Mesodermal cell (in vitro differentiated cells): ENCODE measurements around the gene TNIK.
"Not testable (repeated sequence)": the region's sequence is repeated elsewhere in the genome, so short reads cannot be mapped to it uniquely, and the experiment has no call there.

Experiments used
- H3K27ac ChIP-seq: 2 replicates; pipeline ENCODE4 v1.7.0; 2013; ENCODE audit warnings: mild to moderate bottlenecking, low read depth, low read length, moderate library complexity; ENCODE audit not compliant: severe bottlenecking
- H3K36me3 ChIP-seq: 2 replicates; pipeline ENCODE4 v1.7.1; 2013; ENCODE audit warnings: mild to moderate bottlenecking, low read length, moderate library complexity; ENCODE audit not compliant: control insufficient read depth, insufficient read depth
- H3K4me1 ChIP-seq: one replicate; pipeline ENCODE4 v1.7.1; 2013; ENCODE audit warnings: mild to moderate bottlenecking, low read length; ENCODE audit not compliant: insufficient read depth, control insufficient read depth, poor library complexity, severe bottlenecking
- H3K4me3 ChIP-seq: 2 replicates; pipeline ENCODE4 v1.7.0; 2013; ENCODE audit warnings: low read length, control low read depth, mild to moderate bottlenecking; ENCODE audit not compliant: insufficient read depth, poor library complexity, severe bottlenecking; ENCODE audit errors: extremely low read depth
- H3K9me3 ChIP-seq: 2 replicates; pipeline ENCODE4 v1.7.1; 2013; ENCODE audit warnings: mild to moderate bottlenecking, low read length, moderate library complexity; ENCODE audit not compliant: control insufficient read depth
- WGBS, 2 experiments: methylation state at CpG; one replicate each; pipeline ENCODE4 v1.1.5; 2013; ENCODE audit warnings: missing lambda C conversion rate in 2 of 2; ENCODE audit not compliant: insufficient coverage in 2 of 2; 5-methylcytosine and 5-hydroxymethylcytosine counted together

The TNIK gene

DNA sequence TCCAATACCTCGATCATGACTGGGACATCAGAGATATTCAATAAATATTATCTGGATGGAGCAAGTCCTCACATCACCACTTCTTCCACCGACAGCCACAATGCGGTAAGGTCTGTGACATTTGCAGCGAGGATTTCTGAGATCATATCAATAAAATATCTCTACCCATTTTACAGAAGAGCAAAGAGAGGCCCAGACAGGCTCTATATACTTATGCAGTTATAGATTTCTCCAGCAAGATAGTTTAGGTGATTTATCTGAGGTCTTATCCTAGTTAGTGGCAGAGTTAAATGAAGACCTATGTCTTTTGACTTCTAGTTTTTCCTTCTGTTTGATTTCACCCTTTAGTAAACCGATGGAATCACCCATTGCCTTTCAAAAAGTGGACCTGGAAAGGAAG lies 81.6 kb downstream of the TNIK start:
- WGBS, 2 experiments = 90 to 100% methylated on average over 2 to 3 of the region's 5 CpGs
- Histone ChIP-seq H3K36me3 (no peaks in the 10 kb centered on the region), H3K4me1 (peaks cover 55% of the 10 kb centered on the region), H3K9me3 (no peaks in the 10 kb centered on the region), H3K4me3 (no peak overlapping the region), H3K27ac (no peak overlapping the region)

DNA sequence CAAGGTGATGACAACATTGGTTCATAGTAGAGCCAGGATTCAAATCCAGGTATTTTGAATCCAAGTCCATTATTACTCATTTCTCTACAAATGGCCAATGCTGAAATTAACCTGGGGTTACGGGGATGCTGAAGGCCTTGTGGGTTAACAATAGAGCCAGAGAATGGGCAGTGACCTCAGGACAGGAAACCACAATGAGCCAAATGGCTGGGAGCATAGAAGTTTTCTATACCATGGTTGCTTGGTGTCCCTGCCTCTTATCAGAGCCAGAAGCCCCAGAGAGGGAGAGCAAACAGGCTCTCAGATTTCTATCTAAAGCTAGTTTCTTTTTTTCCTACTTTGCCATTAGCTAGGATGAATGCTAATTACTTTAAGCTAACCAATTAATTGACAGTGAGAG lies 82.3 kb downstream of the TNIK start:
- 80 to 83% methylated on average over 1 of the region's 1 CpG for WGBS, 2 experiments
- Histone ChIP-seq H3K9me3 (no peaks in the 10 kb centered on the region), H3K4me3 (no peak overlapping the region), H3K27ac (no peak overlapping the region), H3K36me3 (no peaks in the 10 kb centered on the region), H3K4me1 (peaks cover 57% of the 10 kb centered on the region)

DNA sequence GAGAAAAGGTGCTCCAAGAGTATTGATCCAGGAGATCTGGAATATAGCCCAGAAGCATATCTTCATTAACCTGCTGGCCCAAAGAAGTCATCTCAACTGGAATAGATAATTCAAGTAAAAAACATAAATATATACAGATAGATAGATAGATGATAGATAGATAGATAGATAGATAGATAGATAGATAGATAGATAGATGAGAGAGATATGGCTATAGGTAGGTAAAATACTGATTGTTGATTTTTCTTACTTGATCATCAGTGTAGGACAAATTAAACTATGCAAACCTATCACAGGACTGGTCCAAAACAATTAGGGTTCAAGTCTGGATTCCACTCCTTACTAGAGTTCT lies 83.6 kb downstream of the TNIK start:
- peak overlapping the region; percentile 77 for H3K27ac ChIP-seq
- no peak overlapping the region for H3K4me3 ChIP-seq
- H3K9me3 ChIP-seq = no peaks in the 10 kb centered on the region
- H3K4me1 ChIP-seq = peaks cover 64% of the 10 kb centered on the region
- no peaks in the 10 kb centered on the region for H3K36me3 ChIP-seq

DNA sequence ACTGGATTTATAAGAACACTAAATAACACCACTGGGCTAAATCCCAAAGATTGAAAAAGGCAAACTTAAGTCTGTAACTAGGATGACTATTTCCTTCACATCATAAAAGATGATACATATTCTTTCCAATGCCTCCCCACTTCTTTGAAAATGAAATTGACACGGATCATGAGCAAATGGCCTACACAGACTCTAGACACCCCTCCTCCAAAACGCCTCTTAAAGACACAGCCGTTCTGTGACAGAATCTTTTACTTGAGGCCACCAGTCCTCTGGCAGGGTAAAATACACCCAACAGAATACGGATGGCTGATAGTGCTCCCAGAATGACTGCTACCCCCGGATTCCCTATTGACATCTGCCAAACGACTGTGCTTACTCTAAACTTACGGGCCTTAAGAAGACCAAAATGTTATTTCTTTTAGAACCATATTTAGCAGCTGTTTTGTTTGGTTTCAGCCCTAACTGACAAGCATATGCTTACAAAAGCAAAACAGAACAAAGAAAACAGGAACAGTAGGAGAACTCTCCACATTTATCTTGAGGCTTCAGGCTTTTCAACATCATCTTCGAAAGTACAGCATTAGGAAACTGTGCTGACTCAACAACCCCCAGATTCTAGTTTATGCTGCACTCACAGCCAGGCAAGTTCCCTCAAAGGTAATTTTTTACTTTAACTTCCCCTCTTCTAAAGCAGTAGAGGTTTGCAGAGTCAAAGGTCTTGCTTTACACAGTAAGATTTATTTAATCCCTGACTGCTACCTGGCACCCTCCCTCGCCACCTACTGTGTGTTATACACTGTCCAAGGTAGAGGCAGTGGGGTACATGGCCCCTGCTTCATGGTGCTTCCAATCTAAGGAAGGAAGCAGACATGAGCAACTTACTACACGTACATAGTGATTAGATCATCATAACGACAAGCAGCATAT lies 84.3 kb downstream of the TNIK start:
- Histone ChIP-seq H3K9me3 (no peaks in the 10 kb centered on the region), H3K4me1 (peaks cover 68% of the 10 kb centered on the region), H3K36me3 (no peaks in the 10 kb centered on the region), H3K4me3 (no peak overlapping the region), H3K27ac (peak overlapping the region; percentile 77)
- 81 to 83% methylated on average over 9 to 10 of the region's 11 CpGs for WGBS, 2 experiments

DNA sequence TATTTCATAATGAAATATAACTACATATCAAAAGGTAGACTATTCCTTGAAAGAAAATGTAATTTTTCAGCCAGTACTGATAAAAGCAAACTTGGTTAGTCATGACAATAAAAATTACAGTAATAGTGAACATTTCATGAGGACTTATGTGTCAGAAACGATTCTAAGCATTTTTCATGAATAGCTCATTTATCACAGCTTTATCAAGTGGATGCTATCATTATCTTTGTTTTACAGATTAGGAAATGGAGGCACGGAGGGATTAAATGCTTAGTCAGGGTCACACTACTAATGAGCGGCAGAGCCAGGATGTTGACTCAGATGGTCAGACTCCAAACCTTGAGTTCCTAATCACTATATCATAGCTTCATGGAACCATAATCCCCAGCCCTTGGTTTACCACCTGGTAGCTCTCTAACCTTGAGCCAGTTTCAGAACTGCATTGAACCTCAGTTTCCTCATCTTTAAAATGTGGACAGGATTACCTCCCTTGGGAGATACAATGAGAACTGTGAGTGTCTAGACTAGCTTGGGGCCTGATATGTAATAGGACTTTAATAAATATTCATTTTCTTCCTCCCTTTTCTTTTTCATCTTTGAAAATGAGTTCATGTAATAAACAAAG lies 85.4 kb downstream of the TNIK start:
- H3K27ac ChIP-seq = peak overlapping the region; percentile 76
- no peak overlapping the region for H3K4me3 ChIP-seq
- H3K4me1 ChIP-seq = peaks cover 70% of the 10 kb centered on the region
- no peaks in the 10 kb centered on the region for H3K36me3 ChIP-seq
- 20 to 41% methylated on average over 1 to 3 of the region's 3 CpGs for WGBS, 2 experiments
- H3K9me3 ChIP-seq = no peaks in the 10 kb centered on the region

DNA sequence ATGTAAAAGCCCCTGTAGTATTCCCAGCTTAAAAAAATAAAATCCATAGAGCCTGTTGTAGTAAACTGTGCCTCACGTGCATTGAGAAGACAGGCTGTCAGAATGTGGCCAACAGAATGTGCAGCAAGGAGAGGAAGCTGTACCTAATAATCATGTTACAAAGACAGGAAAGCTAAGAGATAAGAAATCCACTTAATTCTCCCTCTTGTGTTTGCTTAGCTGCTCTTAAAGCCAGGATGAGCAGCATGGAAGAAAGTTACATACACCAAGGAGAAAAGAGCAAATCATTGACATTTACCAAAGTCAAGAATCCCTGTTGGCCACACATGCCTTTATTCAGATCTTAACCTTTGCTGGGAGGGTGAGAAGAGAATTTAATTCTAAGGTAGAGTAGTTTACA lies 85.9 kb downstream of the TNIK start:
- Histone ChIP-seq H3K36me3 (no peaks in the 10 kb centered on the region), H3K4me3 (no peak overlapping the region), H3K27ac (peak overlapping the region; percentile 76), H3K9me3 (no peaks in the 10 kb centered on the region), H3K4me1 (peaks cover 67% of the 10 kb centered on the region)
- WGBS, 2 experiments = 71% methylated on average over 1 of the region's 1 CpG; no CpG with 5 or more reads in 1 of the 2 experiments

DNA sequence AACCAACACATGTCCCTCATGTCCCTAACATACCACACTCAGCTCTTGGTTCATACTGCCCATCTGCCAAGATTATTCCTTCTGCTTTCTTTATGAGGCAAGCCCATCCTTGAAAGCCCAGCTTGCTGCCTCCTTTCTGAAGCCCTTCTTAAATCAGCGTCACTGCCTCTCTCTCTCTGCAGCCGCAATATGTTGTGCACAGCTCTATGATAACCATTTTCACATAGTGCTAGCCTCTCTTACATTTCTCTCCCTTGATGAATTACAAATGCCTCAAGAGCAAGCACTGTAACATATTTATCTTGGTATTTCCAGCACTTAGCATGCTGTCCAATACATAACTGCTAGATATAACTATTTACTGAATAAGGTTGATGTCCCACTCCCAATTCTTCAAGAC lies 86.5 kb downstream of the TNIK start:
- Histone ChIP-seq H3K4me1 (peaks cover 67% of the 10 kb centered on the region), H3K27ac (peak overlapping the region; percentile 76), H3K36me3 (no peaks in the 10 kb centered on the region), H3K9me3 (no peaks in the 10 kb centered on the region), H3K4me3 (no peak overlapping the region)
- WGBS, 2 experiments = 90 to 96% methylated on average over 2 of the region's 2 CpGs

DNA sequence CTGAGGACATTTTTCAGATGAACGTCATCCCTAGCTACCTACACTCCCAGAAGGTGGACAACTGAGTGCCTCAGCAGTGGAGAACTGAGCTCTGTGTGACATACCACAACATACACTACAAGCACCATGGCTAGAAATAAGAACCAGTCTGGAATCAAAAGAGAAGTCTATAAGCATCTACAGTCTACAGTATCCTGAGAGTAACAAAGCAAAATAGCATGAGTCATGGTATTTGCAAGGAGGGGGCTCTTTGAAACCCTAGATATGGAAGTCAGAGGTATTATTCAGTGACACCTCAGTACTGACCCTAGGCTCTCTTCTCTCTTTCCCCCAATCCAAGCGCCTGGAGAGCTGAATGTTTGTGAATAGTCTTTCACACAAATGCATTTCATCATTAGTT lies 87.5 kb downstream of the TNIK start:
- Histone ChIP-seq H3K36me3 (no peaks in the 10 kb centered on the region), H3K4me3 (no peak overlapping the region), H3K4me1 (peaks cover 59% of the 10 kb centered on the region), H3K27ac (no peak overlapping the region), H3K9me3 (no peaks in the 10 kb centered on the region)
- 80 to 100% methylated on average over 1 of the region's 2 CpGs for WGBS, 2 experiments

DNA sequence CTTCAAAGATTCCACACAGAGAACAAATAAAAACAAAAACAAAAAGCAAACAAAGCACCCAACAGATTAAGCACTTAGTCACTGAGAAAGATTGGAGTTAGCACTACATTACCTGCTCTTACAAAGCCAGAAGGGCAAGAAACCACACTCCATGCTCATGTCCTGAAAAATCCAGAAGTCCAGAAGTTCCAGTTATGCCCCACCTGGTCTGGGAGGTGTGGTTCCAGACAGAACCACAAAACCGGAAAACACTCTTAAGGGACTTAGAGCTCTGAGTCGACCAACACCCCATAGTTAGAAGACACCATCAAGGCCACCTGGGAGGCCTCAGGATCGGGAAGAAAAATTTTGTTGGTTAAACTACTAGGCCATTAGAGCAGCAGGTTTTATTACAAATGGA lies 88.9 kb downstream of the TNIK start:
- WGBS, 2 experiments = 90 to 100% methylated on average over 1 to 2 of the region's 3 CpGs
- no peaks in the 10 kb centered on the region for H3K9me3 ChIP-seq
- H3K27ac ChIP-seq = no peak overlapping the region
- H3K4me3 ChIP-seq = no peak overlapping the region
- H3K4me1 ChIP-seq = peaks cover 47% of the 10 kb centered on the region
- H3K36me3 ChIP-seq = no peaks in the 10 kb centered on the region

DNA sequence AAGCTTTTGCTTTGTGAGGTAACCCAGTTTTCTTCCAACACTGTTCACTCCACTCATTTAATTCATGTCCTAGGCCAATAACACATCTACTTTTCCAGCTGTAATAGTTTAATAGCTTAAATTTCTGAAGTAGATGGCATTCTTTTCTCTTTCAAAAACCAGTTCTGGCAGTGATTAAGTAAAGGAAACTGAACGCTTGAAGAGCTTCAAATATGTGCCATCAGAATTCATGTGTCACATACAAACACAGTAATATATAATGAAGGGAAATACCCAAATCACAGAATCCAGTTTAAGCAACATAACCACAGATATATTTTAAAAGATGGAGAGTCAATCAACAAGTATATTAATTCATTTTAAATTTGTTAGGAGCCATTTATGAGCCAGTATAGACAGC lies 91.0 kb downstream of the TNIK start:
- H3K27ac ChIP-seq = no peak overlapping the region
- H3K4me1 ChIP-seq = peaks cover 30% of the 10 kb centered on the region
- no peaks in the 10 kb centered on the region for H3K36me3 ChIP-seq
- H3K4me3 ChIP-seq = no peak overlapping the region
- no peaks in the 10 kb centered on the region for H3K9me3 ChIP-seq
- WGBS, 2 experiments = no CpG with 5 or more reads among the region's 1 CpG

DNA sequence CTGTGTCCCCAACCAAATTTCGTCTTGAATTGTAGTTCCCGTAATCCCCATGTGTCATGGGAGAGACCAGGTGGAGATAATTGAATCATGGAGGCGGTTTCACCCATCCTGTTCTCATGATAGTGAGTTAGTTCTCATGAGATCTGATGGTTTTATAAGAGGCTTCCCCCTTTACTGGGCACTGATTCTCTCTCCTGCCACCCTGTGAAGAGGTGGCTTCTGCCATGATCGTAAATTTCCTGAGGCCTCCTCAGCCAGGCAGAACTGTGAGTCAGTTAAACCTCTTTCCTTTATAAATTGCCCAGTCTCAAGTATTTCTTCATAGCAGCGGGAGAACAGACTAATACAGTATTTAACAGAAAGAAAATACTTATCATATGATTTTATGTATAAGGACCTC lies 93.5 kb downstream of the TNIK start:
- H3K4me3 ChIP-seq, H3K36me3 ChIP-seq, H3K9me3 ChIP-seq, H3K27ac ChIP-seq: not testable (repeated sequence)
- 95% methylated on average over 3 of the region's 5 CpGs for WGBS, 2 experiments
- peaks cover 10% of the 10 kb centered on the region for H3K4me1 ChIP-seq
